ENCODE data around the gene FFAR4. TPM values are rescaled to one million over a fixed set of nuclear protein-coding genes. Genes with fewer than 3 reads are reported as not detected.
A peak's percentile ranks its signal among the peaks of the same experiment; 100 is the strongest.

Gene FFAR4
- polyA plus RNA-seq, 2 of the 4 experiments (the other 2 are of a cell fraction): 0.15 to 0.17 TPM

DNA sequence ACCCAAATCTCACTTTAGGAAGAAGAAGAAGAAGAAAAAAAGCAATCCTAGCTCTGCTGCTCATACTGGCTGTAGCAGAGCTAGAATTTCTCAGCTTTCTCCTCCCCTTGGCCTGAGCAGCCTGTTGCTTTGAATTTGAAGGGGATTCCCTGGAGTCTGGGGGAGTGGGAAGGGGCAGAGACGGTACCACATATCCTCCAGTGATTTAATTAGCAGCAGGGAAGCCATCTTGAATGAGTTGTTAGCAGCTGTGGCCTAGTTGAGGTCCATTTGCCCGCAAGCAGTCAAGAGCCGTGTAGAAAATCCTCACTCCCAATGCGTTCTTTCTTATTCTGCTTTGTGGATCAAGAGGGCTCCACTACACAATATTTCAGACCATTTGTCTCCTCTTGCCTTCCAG, 62.4 kb downstream of the FFAR4 start:
- ATAC-seq (no peak), DNase-seq (ENCODE audit: low read depth in 1 of 2, low spot score in 1 of 2) (no peak), FAIRE-seq (no peak)
- no peak overlapping the region for H3K4me3 ChIP-seq
- H3K4me2 ChIP-seq: no peak overlapping the region
- no peaks in the 10 kb centered on the region for H3K4me1 ChIP-seq
- TF ChIP-seq, protein P1, sequence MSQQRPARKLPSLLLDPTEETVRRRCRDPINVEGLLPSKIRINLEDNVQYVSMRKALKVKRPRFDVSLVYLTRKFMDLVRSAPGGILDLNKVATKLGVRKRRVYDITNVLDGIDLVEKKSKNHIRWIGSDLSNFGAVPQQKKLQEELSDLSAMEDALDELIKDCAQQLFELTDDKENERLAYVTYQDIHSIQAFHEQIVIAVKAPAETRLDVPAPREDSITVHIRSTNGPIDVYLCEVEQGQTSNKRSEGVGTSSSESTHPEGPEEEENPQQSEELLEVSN (IDR thresholded peaks at IDR 0.05; ENCODE audit: borderline replicate concordance, low read depth): no peak
- no peak for TF ChIP-seq HOXB5 (CRISPR knock-in tag; IDR thresholded peaks at IDR 0.05)
- TF ChIP-seq ZFP36 (IDR thresholded peaks at IDR 0.05; ENCODE audit: borderline replicate concordance, partially characterized antibody): no peak
- TF ChIP-seq MAZ (IDR thresholded peaks at IDR 0.05; ENCODE audit: borderline replicate concordance, low read depth, low read length): no peak
- TF ChIP-seq CBX8 (IDR thresholded peaks at IDR 0.05): no peak
- no peak for TF ChIP-seq JUNB (IDR thresholded peaks at IDR 0.05)
- TF ChIP-seq CHD2 (IDR thresholded peaks at IDR 0.05; ENCODE audit: low read length, partially characterized antibody): no peak
- TF ChIP-seq EP300 (IDR thresholded peaks at IDR 0.05): no peak
- no peak for TF ChIP-seq USF2 (IDR thresholded peaks at IDR 0.05)
- TF ChIP-seq BHLHE40 (IDR thresholded peaks at IDR 0.05; ENCODE audit: low read depth, low read length): no peak
- 77% methylated on average over 4 of the region's 4 CpGs for WGBS (ENCODE audit: missing lambda C conversion rate)
- CTCF ChIA-PET: no interaction called here
- no peak overlapping the region for H3K27ac ChIP-seq
- H3K9me3 ChIP-seq: no peaks in the 10 kb centered on the region
- POLR2A ChIA-PET: no interaction called here

DNA sequence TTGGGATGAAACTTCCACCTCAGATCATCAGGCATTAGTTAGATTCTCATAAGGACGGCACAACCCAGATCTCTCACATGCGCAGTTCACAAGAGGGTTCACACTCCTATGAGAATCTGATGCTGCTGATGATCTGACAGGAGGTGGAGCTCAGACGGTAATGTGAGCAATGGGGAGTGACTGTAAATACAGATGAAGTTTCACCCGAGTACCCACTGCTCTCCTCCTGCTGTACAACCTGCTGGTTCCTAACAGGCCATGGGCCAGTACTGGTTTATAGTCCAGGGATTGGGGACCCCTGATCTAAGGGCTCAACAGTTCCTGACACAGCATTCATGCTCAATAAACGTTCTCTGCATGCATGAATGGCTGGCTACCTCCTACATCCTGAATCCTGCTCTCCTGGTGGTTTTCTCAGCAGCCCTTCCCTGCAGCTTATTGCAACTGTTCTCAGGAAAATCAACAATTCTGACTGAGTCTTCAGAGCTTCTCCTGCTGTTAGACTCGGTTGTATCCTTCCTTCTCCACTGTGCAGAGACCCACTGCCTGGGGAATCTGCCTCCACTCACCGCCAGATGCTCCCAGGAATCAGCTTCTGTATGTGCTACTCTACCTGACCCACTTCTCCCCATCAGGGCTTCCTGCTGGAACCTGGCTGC, 63.3 kb downstream of the FFAR4 start:
- no peak for FAIRE-seq
- DNase-seq (ENCODE audit: low read depth in 1 of 2, low spot score in 1 of 2): no peak
- H3K4me2 ChIP-seq: no peak overlapping the region
- ChIA-PET CTCF (no interaction called here), POLR2A (no interaction called here)
- no peak overlapping the region for H3K27ac ChIP-seq
- H3K9me3 ChIP-seq: no peaks in the 10 kb centered on the region
- ATAC-seq: peak in 1 of 2 experiments; percentile 23; a peak in 2 of 6 replicates
- no peaks in the 10 kb centered on the region for H3K4me1 ChIP-seq
- TF ChIP-seq HMGXB4 (CRISPR knock-in tag; IDR thresholded peaks at IDR 0.05; ENCODE audit: borderline replicate concordance) (no peak), HOXA7 (CRISPR knock-in tag; IDR thresholded peaks at IDR 0.05) (no peak), RAD21 (conservative IDR thresholded peaks at IDR 0.05 in 1 of 2, IDR thresholded peaks at IDR 0.05 in 1 of 2) (no peak), HOXB5 (CRISPR knock-in tag; IDR thresholded peaks at IDR 0.05) (no peak), RNF2 (IDR thresholded peaks at IDR 0.05; ENCODE audit: borderline replicate concordance, low read depth) (no peak), RFX5 (IDR thresholded peaks at IDR 0.05) (no peak)
- TF ChIP-seq, protein P2, sequence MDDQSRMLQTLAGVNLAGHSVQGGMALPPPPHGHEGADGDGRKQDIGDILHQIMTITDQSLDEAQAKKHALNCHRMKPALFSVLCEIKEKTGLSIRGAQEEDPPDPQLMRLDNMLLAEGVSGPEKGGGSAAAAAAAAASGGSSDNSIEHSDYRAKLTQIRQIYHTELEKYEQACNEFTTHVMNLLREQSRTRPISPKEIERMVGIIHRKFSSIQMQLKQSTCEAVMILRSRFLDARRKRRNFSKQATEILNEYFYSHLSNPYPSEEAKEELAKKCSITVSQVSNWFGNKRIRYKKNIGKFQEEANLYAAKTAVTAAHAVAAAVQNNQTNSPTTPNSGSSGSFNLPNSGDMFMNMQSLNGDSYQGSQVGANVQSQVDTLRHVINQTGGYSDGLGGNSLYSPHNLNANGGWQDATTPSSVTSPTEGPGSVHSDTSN (IDR thresholded peaks at IDR 0.05): no peak
- TF ChIP-seq, protein P3, sequence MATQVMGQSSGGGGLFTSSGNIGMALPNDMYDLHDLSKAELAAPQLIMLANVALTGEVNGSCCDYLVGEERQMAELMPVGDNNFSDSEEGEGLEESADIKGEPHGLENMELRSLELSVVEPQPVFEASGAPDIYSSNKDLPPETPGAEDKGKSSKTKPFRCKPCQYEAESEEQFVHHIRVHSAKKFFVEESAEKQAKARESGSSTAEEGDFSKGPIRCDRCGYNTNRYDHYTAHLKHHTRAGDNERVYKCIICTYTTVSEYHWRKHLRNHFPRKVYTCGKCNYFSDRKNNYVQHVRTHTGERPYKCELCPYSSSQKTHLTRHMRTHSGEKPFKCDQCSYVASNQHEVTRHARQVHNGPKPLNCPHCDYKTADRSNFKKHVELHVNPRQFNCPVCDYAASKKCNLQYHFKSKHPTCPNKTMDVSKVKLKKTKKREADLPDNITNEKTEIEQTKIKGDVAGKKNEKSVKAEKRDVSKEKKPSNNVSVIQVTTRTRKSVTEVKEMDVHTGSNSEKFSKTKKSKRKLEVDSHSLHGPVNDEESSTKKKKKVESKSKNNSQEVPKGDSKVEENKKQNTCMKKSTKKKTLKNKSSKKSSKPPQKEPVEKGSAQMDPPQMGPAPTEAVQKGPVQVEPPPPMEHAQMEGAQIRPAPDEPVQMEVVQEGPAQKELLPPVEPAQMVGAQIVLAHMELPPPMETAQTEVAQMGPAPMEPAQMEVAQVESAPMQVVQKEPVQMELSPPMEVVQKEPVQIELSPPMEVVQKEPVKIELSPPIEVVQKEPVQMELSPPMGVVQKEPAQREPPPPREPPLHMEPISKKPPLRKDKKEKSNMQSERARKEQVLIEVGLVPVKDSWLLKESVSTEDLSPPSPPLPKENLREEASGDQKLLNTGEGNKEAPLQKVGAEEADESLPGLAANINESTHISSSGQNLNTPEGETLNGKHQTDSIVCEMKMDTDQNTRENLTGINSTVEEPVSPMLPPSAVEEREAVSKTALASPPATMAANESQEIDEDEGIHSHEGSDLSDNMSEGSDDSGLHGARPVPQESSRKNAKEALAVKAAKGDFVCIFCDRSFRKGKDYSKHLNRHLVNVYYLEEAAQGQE (IDR thresholded peaks at IDR 0.05): no peak
- no peak overlapping the region for H3K4me3 ChIP-seq
- 55% methylated on average over 7 of the region's 7 CpGs for WGBS (ENCODE audit: missing lambda C conversion rate)
